HG03354 (cell line): ENCODE measurements around the gene GNG7.
"Not testable (repeated sequence)": the region's sequence is repeated elsewhere in the genome, so short reads cannot be mapped to it uniquely, and the experiment has no call there.

Experiments used
- ATAC-seq: cut with Tn5 transposase; IDR thresholded peaks from one replicate; pipeline ENCODE4 v1.9.1; 2021; ENCODE audit warnings: mild to moderate bottlenecking; ENCODE audit not compliant: unreplicated experiment, poor library complexity, severe bottlenecking

Gene GNG7

DNA sequence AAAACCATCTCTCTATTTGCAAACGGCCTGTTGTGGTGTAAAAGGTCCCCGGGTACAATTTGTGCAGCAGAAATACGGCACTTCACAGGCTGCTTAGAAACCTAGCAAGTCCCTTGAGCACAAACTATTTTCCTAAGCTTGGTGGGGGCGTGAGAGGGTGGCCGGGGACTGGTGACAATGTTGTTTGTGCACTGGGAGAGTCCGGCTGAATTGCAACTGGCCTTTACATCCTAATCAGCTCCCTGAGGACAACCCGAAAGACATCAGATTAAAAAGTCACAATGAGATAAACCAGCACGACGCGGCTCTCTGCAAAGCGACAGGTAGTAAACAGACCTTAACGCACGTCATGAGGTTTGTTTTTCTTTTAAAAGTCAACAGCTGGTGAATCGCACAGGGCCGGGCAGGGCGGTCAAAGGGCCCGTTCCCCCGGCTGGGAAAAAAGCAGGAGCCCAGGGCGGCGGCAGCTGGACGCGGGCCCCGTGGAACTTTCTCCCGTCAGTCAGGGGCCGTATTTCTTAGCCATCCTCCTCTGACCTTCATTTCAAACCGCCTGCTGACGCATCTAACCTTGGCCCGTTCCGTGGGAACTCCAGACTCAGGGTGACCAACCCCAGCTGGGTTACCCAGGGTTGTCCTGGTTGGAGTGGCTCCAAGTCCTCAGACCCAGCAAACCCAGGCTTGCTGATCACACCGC is 114.3 kb downstream of the GNG7 start:
- no peak for ATAC-seq

DNA sequence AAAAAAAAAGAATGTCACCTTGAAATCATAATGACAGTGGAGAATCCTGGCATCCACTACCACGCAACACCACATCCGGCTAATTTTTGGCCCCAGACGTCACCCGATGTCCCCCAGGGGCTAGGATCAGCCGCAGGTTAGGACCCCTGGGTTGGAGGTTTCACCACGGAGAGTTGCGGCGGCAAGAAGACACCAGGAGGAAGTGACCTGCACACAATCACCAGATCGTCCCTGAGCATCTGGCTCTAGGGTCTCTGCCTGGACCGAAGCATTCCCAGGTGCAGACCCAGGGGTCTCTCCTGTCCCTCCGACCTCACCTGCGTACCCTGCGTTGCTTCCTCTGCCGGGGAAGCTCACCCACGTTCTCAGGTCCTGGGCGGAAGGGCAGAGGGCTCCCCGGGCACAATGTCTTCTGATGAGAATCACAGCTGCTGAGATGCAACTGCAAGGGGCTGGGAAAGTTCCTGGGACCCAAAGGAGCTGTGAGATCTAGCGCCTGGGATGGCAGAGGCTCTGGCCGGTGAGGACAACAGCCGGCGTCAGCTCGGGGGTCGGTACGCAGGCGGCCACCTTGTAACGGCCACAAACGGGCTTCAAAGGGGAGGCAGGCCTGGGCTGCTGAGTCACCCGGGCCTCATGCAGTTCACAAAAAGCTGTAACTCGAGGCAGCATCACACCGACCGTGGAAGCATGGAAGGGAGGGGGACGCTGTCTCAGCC is 115.3 kb downstream of the GNG7 start:
- ATAC-seq = no peak

DNA sequence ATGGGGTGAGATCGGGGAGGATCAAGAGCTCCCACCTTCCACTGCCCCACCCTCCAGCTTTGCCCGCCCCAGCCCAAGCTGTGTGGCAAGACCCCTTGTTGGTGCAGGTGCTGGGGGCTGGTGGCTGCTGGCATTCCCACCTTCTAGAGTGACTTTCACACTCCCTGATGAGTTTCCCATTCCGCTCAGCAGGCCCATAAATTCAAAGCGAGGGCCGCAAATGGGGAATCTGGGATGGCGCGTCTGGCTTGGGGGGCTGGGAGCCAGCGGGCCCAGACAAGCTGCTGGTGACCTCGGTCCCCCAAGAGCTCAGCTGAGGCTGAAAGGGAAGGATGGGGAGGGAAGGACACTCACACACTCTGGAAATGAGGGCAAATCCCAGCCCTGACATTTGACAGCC is 116.3 kb downstream of the GNG7 start:
- no peak for ATAC-seq

DNA sequence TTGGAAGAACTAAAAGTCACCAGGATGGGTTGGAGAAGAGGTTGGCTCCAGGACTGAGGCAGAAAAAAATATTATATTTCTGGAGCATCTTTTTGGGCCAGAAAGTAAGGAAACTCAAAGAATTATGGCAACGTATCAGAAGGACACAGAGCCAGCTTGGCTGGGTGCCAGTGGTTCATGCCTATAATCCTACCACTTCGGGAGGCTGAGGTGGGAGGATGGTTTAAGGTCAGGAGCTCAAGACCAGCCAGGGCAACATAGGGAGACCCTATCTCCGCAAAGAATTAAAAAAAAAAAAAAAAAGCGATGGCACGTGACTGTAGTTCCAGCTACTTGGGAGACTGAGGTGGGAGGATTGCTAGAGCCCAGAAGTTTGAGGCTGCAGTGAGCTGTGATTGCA is 118.5 kb downstream of the GNG7 start:
- no peak for ATAC-seq

DNA sequence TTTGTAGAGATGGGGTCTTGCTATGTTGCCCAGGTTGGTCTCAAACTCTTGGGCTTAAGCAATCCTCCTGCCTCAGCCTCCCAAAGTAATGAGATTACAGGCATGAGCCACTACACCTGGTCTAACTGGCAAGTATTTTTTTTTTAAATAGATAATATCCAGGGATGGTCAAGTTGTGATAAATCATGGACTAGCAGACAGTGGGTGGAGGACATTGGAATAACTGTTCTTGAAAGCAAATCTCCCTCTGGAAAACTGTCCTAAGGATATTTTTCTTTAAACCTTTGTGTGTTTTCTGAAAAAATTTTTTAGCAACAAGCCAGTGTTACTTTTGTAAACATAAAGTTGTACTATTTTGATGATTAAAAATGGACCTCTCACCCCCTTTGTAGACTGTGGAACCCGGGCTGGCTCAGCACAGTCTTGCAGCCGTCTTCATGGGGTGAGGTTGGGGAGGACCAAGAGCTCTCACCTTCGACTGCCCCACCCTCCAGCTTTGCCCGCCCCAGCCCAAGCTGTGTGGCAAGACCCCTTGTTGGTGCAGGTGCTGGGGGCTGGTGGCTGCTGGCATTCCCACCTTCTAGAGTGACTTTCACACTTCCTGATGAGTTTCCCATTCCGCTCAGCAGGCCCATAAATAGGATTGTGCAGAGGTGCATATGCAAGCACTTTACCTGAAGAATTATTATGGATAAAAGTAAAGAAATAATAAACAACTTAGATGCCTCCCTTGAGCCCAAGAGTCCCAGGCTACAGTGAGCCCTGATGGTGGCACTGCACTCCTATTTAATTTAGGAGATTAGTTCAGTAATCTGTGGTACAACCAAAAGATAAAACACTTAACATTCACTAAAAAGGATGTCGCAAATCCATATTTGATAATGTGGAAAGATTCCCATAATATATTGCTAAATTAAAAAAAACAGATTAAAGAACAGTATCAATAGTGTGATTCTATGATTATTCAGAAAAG is 119.2 kb downstream of the GNG7 start:
- no peak for ATAC-seq

DNA sequence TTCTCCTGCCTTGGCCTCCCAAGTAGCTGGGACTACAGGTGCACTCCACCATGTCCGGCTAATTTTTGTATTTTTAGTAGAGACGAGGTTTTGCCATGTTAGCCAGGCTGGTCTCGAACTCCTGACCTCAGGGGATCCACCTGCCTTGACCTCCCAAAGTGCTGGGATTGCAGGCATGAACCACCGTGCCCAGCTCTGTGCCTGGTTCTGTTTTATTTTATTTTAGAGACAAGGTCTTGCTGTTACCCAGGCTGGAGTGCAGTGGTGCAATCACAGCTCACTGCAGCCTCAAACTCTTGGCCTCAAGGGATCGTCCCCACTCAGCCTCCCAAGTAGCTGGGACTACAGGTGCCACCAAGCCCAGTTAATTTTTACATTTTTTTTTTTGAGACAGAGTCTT is 122.1 kb downstream of the GNG7 start:
- ATAC-seq = not testable (repeated sequence)

DNA sequence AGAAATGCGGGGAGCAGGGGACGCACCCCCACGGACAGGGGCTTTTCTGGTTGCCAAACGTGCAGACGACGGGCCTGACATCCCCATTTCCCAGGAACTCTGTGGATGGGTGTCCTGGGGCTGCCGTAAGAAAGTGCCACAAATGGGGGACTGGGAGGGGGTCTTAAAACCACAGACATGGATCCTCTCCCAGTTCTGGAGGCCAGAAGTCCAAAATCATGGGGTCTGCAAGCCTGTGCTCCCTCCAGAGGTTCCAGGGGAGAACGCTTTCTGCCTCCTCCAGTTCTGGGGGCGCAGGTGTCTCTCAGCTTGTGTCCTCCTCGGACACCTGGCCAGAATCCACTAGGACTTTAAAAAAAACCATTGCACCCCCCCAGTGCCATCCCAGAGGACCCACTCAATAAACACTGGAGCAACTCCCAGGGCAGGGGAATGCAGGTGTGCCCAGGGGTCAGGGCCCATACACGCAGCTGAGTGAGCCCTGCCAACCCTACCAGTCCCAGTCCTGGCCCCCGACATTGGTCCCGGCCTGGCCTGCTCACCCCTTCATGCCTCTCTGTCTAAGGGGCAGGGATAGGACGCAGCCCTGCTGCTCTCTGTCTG is 122.7 kb downstream of the GNG7 start:
- no peak for ATAC-seq

DNA sequence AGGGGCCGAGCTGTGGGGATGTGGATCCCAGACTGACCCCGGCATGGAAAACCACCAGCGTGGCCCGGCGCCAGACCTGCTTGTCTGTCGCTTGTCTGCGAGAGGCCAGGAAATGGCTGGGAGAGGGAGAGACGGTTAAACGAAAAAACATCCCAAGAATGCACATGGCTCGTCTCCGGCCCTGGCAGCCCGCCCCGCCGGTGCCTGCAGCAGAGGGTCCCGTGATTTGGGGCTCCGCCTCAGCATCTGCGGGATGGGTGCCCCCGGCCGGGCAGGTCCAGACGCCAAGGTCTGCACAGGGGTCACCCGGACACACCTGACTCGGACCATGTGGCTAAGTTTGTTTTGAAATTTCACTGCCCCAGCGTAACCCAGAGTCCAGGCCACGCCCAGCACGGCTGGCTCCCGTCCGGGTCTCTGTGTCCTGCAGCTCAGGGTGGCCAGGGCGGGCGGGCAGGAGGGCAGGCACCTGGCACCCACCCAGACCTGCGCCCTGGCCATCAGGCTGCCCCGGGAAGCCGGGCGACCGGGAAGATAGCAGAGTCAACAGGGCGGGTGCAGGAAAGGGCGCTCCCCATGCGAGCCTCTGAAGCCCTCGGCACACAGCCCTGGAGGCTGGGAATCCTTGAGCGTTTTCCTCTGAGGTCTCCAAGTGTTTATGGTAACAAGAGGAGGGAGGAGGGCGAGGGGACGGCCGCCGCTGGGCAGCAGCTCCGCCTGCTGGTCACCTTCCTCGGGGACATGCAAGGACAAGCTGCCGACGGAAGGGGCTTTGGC is 123.4 kb downstream of the GNG7 start:
- no peak for ATAC-seq

DNA sequence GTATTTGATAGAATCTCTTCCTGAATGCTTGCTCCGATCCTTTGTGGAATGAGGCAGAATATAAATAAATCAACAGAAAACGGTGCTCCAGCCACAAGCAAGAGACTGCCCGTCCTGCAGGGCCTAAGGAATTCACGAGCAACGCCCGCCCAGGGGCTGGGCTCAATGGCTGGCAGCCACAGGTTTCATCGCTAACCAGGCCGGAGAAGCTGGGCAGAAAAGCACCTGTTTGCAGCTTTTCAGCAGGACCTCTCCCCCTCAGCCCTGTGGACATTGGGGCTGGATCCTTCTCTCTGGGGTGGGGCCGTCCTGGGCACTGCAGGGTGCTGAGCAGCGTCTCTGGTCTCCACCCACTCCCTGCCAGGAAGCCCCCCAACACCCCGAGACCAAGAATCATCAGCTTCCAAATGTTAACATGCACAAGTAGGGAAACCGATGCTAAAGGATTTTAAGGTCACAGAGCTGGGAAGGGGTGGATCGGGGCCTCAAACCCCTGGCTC is 124.1 kb downstream of the GNG7 start:
- ATAC-seq = no peak

DNA sequence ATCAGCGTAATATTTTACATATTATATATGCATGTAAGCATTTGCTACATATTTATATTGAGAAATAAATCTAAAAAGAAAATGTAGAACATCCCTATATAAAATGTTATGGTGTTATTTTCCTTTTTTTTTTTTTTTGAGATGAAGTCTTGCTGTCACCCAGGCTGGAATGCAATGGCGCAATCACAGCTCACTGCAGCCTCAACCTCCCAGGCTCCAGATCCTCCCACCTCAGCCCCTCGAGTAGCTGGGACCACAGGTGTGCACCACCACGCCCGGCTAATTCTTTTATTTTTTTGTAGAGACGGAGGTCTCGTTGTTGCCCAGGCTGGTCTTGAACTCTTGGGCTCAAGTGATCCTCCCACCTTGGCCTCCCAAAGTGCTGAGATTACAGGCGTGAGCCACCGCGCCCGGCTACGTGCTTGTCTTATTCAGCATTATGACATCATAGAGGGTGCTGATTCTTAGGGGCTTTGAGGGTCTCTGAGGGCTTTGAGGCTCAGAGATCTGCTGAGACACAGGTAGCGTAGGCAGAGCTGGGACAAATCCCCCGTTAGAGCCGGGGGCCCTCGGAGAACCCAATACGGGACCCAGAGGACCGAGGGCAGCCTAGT is 124.7 kb downstream of the GNG7 start:
- no peak for ATAC-seq

DNA sequence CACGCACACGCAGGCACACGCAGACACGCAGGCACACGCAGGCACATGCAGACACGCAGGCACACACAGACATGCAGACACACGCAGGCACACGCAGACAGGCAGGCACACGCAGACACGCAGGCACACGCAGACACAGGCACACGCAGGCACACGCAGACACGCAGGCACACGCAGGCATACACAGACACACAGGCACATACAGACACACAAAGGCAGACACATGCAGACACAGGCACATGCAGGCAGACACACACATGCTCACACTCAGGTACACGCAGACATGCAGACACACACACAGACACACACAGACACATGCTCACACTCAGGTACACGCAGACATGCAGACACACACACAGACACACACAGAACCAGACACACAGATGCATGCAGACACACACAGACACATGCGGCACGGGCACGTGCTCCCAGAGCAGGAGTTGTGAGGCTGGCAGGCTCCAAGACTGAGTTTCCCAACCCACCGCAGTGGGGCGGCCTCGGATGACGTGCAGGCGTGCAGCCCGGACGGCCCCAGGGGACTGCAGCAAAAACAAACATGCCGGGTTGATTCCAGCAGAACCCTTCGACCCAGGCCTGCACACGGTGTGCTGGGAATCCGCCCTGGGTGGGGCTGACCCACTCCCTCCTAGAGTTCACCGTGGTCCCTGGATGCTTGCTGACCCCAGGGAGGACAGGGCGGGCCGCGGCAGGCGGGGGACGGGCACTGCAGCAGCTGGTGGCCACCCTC is 126.6 kb downstream of the GNG7 start:
- no peak for ATAC-seq

DNA sequence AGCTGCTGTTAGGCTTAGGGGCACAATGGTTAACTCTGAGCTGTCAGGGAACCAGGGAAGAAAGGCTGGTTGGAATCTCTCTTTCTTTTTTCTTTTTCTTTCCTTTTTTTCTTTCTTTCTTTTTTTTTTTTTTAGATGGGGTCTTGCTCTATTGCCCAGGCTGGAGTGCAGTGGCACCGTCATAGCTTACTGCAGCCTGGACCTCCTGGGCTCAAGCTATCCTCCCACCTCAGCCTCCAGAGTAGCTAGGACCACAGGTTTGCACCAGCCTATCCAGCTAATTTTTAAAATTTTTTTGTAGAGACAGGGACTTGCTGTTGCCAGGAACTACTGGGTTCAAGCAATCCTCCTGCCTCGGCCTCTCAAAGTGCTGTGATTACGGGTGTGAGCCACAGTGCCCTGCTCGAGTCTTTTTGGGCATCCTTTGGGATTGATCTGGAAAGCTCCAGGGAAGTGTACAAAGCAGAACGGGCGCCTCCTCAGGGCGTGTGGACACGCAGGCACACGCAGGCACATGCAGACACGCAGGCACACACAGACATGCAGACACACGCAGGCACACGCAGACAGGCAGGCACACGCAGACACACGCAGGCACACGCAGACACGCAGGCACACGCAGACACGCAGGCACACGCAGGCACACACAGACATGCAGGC is 127.4 kb downstream of the GNG7 start:
- no peak for ATAC-seq

DNA sequence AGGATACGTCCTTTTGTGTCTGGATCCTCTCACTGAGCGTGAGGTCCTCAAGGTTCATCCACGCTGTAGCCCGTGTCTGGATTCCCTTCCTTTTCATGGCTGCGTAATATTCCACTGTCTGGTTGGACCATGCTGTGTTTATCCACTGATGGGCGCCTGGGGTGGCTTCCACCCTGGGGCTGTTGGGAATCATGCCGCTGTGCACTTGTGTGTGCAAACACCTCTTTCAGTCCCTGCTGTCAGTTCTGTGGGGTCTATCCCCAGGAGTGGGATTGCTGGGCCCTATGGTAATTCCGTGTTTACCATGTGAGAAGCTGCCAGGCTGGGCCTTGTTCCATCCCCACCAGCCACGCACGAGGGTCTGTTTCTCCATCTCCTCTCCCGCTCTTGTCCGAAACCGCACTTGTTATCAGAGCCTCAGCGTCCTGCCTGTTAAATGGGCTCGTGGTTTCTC is 128.0 kb downstream of the GNG7 start:
- no peak for ATAC-seq

DNA sequence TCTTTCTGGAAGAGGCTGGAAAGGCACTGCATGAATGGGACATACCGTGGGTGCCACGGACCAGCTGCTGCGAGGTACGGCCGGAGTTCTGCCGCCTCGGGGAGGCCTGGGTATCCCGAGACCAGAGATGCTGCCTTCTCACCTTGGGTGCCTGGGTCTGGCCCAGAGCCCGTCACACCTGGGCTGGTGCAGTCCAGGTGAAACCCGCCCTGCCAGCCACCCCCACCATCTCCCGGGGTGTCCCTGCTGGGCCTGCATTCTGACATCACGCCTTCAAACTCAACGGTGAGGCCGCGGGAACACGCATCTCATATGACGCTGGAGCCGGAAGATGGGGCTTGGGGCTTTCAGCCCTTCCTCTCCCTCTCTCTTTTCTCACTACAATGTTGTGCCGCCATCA is 128.6 kb downstream of the GNG7 start:
- no peak for ATAC-seq

DNA sequence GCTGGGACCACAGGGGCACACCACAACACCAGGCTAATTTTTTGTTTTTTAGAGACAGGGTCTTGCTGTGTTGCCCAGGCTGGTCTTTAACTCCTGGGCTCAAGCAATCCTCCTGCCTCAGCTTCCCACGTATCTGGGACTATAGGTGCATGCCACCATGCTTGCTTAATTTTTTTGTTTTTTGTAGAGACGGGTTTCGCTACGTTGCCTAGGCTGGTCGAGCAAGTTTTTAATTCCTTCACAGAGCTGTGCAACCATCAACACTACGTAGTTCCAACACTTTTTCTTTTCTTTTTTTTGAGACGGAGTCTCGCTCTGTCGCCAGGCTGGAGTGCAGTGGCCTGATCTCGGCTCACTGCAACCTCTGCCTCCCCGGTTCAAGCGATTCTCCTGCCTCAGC is 130.3 kb downstream of the GNG7 start:
- ATAC-seq = not testable (repeated sequence)

DNA sequence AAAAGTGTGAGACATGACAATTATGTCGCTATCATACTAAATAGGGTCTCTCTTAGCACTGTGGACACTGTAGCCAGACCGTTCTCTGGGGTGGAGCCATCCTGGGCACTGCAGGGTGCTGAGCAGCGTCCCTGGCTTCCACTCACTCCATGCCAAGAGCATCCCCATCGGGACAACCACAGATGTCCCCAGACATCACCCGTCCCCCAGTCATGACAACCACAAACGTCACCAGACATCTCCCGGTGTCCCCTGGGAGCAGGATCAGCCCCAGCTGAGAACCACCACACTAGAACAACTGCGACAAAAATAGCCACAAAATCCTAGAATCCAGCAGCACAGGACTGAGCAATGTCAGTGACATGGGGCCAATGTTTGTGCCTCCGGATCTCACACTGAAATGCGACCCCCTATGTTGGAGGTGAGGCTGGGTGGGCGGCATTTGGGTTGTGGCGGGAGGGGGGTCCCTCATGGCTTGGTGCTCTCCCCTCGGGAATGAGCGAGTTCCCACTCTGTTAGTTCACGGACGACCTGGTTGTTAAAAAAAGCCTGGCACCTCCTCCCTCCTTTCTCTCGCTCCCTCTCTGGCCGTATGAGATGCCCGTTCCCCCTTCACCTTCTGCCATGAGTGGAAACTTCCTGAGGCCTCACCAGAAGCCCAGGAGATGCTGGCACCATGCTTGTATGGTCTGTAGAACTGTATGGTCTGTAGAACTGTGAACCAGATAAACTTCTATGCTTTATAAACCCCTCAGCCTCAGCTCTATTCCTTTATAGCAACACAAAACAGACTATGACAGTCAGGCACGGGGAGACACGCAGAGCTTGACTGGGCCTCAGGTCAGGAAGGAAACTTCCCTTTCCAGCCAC is 132.7 kb downstream of the GNG7 start:
- ATAC-seq = no peak

DNA sequence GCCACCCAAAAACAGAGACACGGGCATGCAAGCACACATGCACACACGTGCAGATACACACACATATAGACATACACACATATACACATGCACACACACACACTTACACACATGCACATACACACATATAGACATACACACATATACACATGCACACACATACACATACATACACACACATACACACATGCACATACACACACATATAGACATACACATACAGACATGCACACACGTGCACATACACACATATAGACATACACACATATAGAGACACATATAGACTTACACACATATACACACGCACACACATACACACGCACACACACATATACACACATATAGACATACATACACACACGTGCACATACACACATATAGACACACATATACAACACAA is 134.5 kb downstream of the GNG7 start:
- ATAC-seq = no peak
